CD14-positive monocyte (primary cell): Measurements from ENCODE around the gene GIGYF1. TPM values are rescaled to one million over a fixed set of nuclear protein-coding genes. Genes with fewer than 3 reads are reported as not detected.

Experiments
- DNase-seq, 3 donors: peaks; one replicate each; pipeline ENCODE4 v3.0.0-alpha.2; 2011 to 2022
- H2AFZ ChIP-seq: 2 replicates; pipeline ENCODE4 v1.6.0; 2012; ENCODE audit warnings: mild to moderate bottlenecking, low read depth, low read length, inconsistent platforms; ENCODE audit not compliant: insufficient read depth, poor library complexity, severe bottlenecking
- H3K27ac ChIP-seq, 2 donors: 1 replicate in 1 of 2; 2 replicates in 1 of 2; pipeline ENCODE4 v1.5.1; 2012 to 2013; ENCODE audit warnings: low read length in 2 of 2, control low read depth in 1 of 2, inconsistent platforms in 1 of 2, low read depth in 1 of 2, mild to moderate bottlenecking in 1 of 2
- H3K27me3 ChIP-seq, 2 donors: one replicate each; pipeline versions ENCODE4 v1.6.0 to v1.6.1; 2011 to 2013; ENCODE audit warnings: low read length in 2 of 2; ENCODE audit not compliant: control insufficient read depth in 2 of 2, insufficient read depth in 2 of 2
- H3K36me3 ChIP-seq, 2 donors: replicated peaks in 1 of 2; 1 replicate in 1 of 2; 2 replicates in 1 of 2; pipeline versions ENCODE4 v1.5.1 to v1.6.1; 2012 to 2013; ENCODE audit warnings: low read length in 2 of 2, control low read depth in 1 of 2, inconsistent platforms in 1 of 2, mild to moderate bottlenecking in 1 of 2; ENCODE audit not compliant: insufficient read depth in 2 of 2, control insufficient read depth in 1 of 2
- H3K4me1 ChIP-seq, 2 donors: 1 replicate in 1 of 2; 2 replicates in 1 of 2; pipeline versions ENCODE4 v1.5.1 to v1.6.1; 2012 to 2013; ENCODE audit warnings: low read length in 2 of 2, control low read depth in 1 of 2, inconsistent platforms in 1 of 2, mild to moderate bottlenecking in 1 of 2, moderate library complexity in 1 of 2; ENCODE audit not compliant: insufficient read depth in 2 of 2, control insufficient read depth in 1 of 2
- H3K4me2 ChIP-seq: replicated peaks from 2 replicates; pipeline ENCODE3; 2012; ENCODE audit warnings: low read length, moderate library complexity, mild to moderate bottlenecking; ENCODE audit not compliant: poor library complexity, severe bottlenecking; ENCODE audit errors: extremely low read depth
- H3K4me3 ChIP-seq, 3 experiments: fragments of 200-600 bp in 1 of 3; sonication (generic) in 1 of 3; replicated peaks in 1 of 3; 1 replicate in 2 of 3; 2 replicates in 1 of 3; pipeline ENCODE4 v1.5.1; 2011 to 2013; ENCODE audit warnings: low read length in 3 of 3, mild to moderate bottlenecking in 3 of 3, control low read depth in 2 of 3, low read depth in 2 of 3, inconsistent platforms in 1 of 3, moderate library complexity in 1 of 3
- H3K79me2 ChIP-seq: 2 replicates; pipeline ENCODE4 v1.6.0; 2012; ENCODE audit warnings: mild to moderate bottlenecking, control low read depth, inconsistent platforms, low read length, moderate library complexity; ENCODE audit not compliant: insufficient read depth
- H3K9ac ChIP-seq: 2 replicates; pipeline ENCODE4 v1.6.0; 2017; ENCODE audit warnings: low read length, mild to moderate bottlenecking; ENCODE audit not compliant: insufficient read depth, poor library complexity, severe bottlenecking
- H3K9me3 ChIP-seq, 2 donors: replicated peaks in 1 of 2; 1 replicate in 1 of 2; 2 replicates in 1 of 2; pipeline versions ENCODE4 v1.5.1 to v1.6.1; 2012 to 2013; ENCODE audit warnings: low read length in 2 of 2, control low read depth in 1 of 2; ENCODE audit not compliant: control insufficient read depth in 1 of 2, insufficient read depth in 1 of 2
- H4K20me1 ChIP-seq: 2 replicates; pipeline ENCODE4 v1.6.0; 2012; ENCODE audit warnings: mild to moderate bottlenecking, low read length, control low read depth, moderate library complexity; ENCODE audit not compliant: insufficient read depth
- H3K27ac Mint-ChIP-seq, 7 donors: one replicate each; pipeline ENCODE4 v1.8.0; 2020; ENCODE audit warnings: mild to moderate bottlenecking in 7 of 7, mixed read lengths in 7 of 7, moderate library complexity in 6 of 7, inconsistent platforms in 2 of 7
- H3K27me3 Mint-ChIP-seq, 3 donors: one replicate each; pipeline ENCODE4 v1.8.0; 2021 to 2022; ENCODE audit warnings: low read depth in 3 of 3, mild to moderate bottlenecking in 3 of 3, mixed read lengths in 3 of 3, moderate library complexity in 3 of 3, inconsistent platforms in 1 of 3
- H3K36me3 Mint-ChIP-seq, 2 donors: one replicate each; pipeline ENCODE4 v1.8.0; 2020; ENCODE audit warnings: mixed read lengths in 2 of 2, inconsistent platforms in 1 of 2, mild to moderate bottlenecking in 1 of 2
- H3K4me1 Mint-ChIP-seq: one replicate; pipeline ENCODE4 v1.8.0; 2020; ENCODE audit warnings: mild to moderate bottlenecking, mixed read lengths
- H3K4me3 Mint-ChIP-seq, 2 donors: one replicate each; pipeline ENCODE4 v1.8.0; 2020; ENCODE audit warnings: mild to moderate bottlenecking in 2 of 2, mixed read lengths in 2 of 2, moderate library complexity in 1 of 2
- H3K9me3 Mint-ChIP-seq, 7 donors: one replicate each; pipeline ENCODE4 v1.8.0; 2020 to 2022; ENCODE audit warnings: mixed read lengths in 7 of 7, mild to moderate bottlenecking in 6 of 7, moderate library complexity in 6 of 7, inconsistent platforms in 2 of 7
- WGBS: methylation state at CpG from one replicate; pipeline ENCODE4 v1.1.5; 2013; ENCODE audit warnings: missing lambda C conversion rate; ENCODE audit not compliant: insufficient coverage; 5-methylcytosine and 5-hydroxymethylcytosine counted together
- intact Hi-C, 2 donors: fragments of 100-400 bp; cut with micrococcal nuclease; formaldehyde crosslinking; loops; one replicate each; pipeline versions ENCODE4 v1.15.0 to v1.15.1; 2023
- polyA plus RNA-seq, 3 donors: library from polyadenylated mRNA; depleted of rRNA in 1 of 3; unstranded in 2 of 3; stranded (reverse) in 1 of 3; fragments of 300-500 nt in 2 of 3; fragments of >200 nt in 1 of 3; fragmentation: Illumina TruSeq in 2 of 3; gene quantifications; 1 replicate in 2 of 3; 2 replicates in 1 of 3; pipeline ENCODE4 v1.2.3, GENCODE V29; 2012 to 2021
- TF ChIP-seq, protein P1 (sequence below): fragments of 200-600 bp; IDR thresholded peaks from one replicate; pipeline ENCODE4 v1.8.0; 2022; ENCODE audit warnings: antibody characterized with exemption, mild to moderate bottlenecking

GIGYF1 gene
- polyA plus RNA-seq, 3 donors, result 0.30 to 30.6 (median 0.34) TPM

- no peaks in the 10 kb centered on the region for H3K27me3 Mint-ChIP-seq
- peaks cover 12% of the 10 kb centered on the region for H3K79me2 ChIP-seq
- peaks cover 87 to 88% of the 10 kb centered on the region in 2 donors for H3K36me3 ChIP-seq
- peaks cover 20 to 22% of the 10 kb centered on the region in 2 donors for H3K4me1 ChIP-seq
- H3K27me3 ChIP-seq, result no peaks in the 10 kb centered on the region
- H3K4me3 ChIP-seq, result no peak overlapping the region
- no peak overlapping the region for H3K27ac Mint-ChIP-seq
- peaks cover 99% of the 10 kb centered on the region for H4K20me1 ChIP-seq
- intact Hi-C loops, result no loop called here
- H3K4me2 ChIP-seq, result no peak overlapping the region
- H3K9me3 Mint-ChIP-seq, result peaks cover 0 to 1% (median 0%) of the 10 kb centered on the region in 7 donors
- no peak for DNase-seq
- no peak overlapping the region for H2AFZ ChIP-seq
- peaks cover 19% of the 10 kb centered on the region for H3K4me1 Mint-ChIP-seq
- H3K27ac ChIP-seq, result no peak overlapping the region
- H3K4me3 Mint-ChIP-seq, result no peak overlapping the region
- WGBS, result 95% methylated on average over 26 of the region's 37 CpGs
- no peak overlapping the region for H3K9ac ChIP-seq
- TF ChIP-seq, protein P1, sequence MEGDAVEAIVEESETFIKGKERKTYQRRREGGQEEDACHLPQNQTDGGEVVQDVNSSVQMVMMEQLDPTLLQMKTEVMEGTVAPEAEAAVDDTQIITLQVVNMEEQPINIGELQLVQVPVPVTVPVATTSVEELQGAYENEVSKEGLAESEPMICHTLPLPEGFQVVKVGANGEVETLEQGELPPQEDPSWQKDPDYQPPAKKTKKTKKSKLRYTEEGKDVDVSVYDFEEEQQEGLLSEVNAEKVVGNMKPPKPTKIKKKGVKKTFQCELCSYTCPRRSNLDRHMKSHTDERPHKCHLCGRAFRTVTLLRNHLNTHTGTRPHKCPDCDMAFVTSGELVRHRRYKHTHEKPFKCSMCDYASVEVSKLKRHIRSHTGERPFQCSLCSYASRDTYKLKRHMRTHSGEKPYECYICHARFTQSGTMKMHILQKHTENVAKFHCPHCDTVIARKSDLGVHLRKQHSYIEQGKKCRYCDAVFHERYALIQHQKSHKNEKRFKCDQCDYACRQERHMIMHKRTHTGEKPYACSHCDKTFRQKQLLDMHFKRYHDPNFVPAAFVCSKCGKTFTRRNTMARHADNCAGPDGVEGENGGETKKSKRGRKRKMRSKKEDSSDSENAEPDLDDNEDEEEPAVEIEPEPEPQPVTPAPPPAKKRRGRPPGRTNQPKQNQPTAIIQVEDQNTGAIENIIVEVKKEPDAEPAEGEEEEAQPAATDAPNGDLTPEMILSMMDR, result no peak
- H3K9me3 ChIP-seq, result no peaks in the 10 kb centered on the region
- peaks cover 47 to 88% of the 10 kb centered on the region in 2 donors for H3K36me3 Mint-ChIP-seq
Observed at GRCh38 chr7:100683659-100684533, 10.2 kb downstream of the GIGYF1 start.

- peaks cover 0 to 1% (median 0%) of the 10 kb centered on the region in 7 donors for H3K9me3 Mint-ChIP-seq
- H3K36me3 Mint-ChIP-seq, result peaks cover 46 to 85% of the 10 kb centered on the region in 2 donors
- Histone ChIP-seq H4K20me1 (peaks cover 99% of the 10 kb centered on the region), H3K9me3 (no peaks in the 10 kb centered on the region), H3K27me3 (no peaks in the 10 kb centered on the region), H3K9ac (no peak overlapping the region), H3K79me2 (peaks cover 9% of the 10 kb centered on the region), H3K27ac (no peak overlapping the region), H3K4me1 (peaks cover 28 to 30% of the 10 kb centered on the region in 2 donors), H3K36me3 (peaks cover 87 to 88% of the 10 kb centered on the region in 2 donors), H2AFZ (no peak overlapping the region), H3K4me2 (no peak overlapping the region), H3K4me3 (no peak overlapping the region)
- DNase-seq, result no peak
- no peak overlapping the region for H3K4me3 Mint-ChIP-seq
- intact Hi-C loops, result no loop called here
- TF ChIP-seq, protein P1, result no peak
- H3K27ac Mint-ChIP-seq, result peak overlapping the region in 2 of 7 donors; percentile 77 to 87
- peaks cover 0 to 2% (median 0%) of the 10 kb centered on the region in 3 donors for H3K27me3 Mint-ChIP-seq
- H3K4me1 Mint-ChIP-seq, result peaks cover 22% of the 10 kb centered on the region
- WGBS, result 89% methylated on average over 26 of the region's 28 CpGs
Observed at GRCh38 chr7:100682991-100683658, 10.9 kb downstream of the GIGYF1 start.
